ENCODE measurements around the gene SETBP1. TPM values are rescaled to one million over a fixed set of nuclear protein-coding genes. Genes with fewer than 3 reads are reported as not detected.

SETBP1 gene
- polyA plus RNA-seq, 1 experiment: 0.71 TPM

DNA sequence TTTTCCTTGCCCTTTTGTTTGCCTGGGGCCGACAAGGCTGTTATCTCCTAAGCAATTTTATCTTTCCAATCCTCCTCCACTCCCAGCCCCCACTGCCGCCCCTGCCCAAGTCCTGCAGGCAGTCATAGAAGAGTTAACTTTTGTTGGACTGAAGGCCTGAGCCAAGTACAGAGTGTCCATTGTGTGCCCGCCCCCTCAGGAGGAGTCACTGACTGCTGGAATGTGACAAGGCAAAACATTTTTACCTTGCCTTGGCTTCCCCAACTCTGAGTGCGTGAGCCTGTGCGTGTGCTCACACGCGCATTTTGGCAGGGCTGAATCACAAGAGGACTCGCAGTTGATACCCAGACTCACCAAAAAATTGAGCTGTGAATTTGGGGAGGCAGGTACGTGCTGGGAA is 16.2 kb downstream of the SETBP1 start:
- CTCF ChIA-PET: no interaction called here
- no peak for DNase-seq (ENCODE audit: low read depth, low spot score)
- Histone ChIP-seq H3K27me3 (ENCODE audit: control insufficient read depth, insufficient read depth, low read length) (peaks cover 2% of the 10 kb centered on the region), H3K27ac (ENCODE audit: low read depth, low read length) (no peak overlapping the region), H3K4me3 (ENCODE audit: low read depth, low read length) (no peak overlapping the region), H3K9me3 (ENCODE audit: control insufficient read depth, insufficient read depth, low read length) (no peaks in the 10 kb centered on the region)
- TF ChIP-seq, protein P1, sequence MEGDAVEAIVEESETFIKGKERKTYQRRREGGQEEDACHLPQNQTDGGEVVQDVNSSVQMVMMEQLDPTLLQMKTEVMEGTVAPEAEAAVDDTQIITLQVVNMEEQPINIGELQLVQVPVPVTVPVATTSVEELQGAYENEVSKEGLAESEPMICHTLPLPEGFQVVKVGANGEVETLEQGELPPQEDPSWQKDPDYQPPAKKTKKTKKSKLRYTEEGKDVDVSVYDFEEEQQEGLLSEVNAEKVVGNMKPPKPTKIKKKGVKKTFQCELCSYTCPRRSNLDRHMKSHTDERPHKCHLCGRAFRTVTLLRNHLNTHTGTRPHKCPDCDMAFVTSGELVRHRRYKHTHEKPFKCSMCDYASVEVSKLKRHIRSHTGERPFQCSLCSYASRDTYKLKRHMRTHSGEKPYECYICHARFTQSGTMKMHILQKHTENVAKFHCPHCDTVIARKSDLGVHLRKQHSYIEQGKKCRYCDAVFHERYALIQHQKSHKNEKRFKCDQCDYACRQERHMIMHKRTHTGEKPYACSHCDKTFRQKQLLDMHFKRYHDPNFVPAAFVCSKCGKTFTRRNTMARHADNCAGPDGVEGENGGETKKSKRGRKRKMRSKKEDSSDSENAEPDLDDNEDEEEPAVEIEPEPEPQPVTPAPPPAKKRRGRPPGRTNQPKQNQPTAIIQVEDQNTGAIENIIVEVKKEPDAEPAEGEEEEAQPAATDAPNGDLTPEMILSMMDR (IDR thresholded peaks at IDR 0.05; ENCODE audit: low read depth, low read length): no peak
- POLR2A ChIA-PET: no interaction called here

DNA sequence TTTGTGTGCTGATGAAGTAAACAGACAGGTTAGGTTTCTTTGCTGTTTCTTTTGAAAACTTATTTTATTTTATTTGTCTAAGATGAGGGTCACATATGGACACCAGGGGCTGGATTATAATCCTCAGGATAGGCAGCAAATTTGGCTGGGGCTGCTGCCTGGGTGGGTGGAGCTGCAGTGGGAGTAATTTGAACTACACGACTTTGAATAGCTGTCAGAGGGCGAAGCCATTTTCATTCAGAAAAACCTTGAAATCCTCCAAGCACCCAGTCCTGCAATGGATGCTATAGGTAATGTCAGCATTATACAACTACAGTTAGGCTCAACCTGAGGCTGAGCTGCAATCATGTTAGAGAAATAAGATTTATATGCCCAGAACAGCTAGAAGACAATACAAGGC is 16.6 kb downstream of the SETBP1 start:
- no peak overlapping the region for H3K4me3 ChIP-seq (ENCODE audit: low read depth, low read length)
- H3K27ac ChIP-seq (ENCODE audit: low read depth, low read length): no peak overlapping the region
- H3K9me3 ChIP-seq (ENCODE audit: control insufficient read depth, insufficient read depth, low read length): no peaks in the 10 kb centered on the region
- no peak for DNase-seq (ENCODE audit: low read depth, low spot score)
- TF ChIP-seq, protein P1 (IDR thresholded peaks at IDR 0.05; ENCODE audit: low read depth, low read length): no peak
- CTCF ChIA-PET: no interaction called here
- POLR2A ChIA-PET: no interaction called here
- peaks cover 2% of the 10 kb centered on the region for H3K27me3 ChIP-seq (ENCODE audit: control insufficient read depth, insufficient read depth, low read length)

DNA sequence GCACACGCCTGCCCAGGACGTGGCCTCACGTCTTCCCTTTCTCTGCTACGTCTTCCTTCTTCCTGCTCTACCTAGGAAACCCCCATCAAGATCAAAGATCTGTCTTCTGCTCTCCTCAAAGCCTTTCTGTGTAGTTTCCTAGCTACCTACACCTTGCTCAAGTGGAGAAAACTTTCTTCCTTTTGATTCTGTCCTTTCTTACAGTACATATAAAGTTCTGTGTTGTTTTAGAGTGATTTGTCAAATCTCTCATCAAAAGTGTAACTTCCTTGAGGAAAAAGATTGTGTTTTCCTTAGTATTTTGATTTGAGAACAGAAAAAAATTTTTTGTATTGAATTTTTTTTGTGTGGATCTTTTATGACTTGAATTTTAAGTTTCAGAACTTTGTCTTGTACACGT is 17.8 kb downstream of the SETBP1 start:
- Histone ChIP-seq H3K27me3 (ENCODE audit: control insufficient read depth, insufficient read depth, low read length) (peaks cover 2% of the 10 kb centered on the region), H3K27ac (ENCODE audit: low read depth, low read length) (no peak overlapping the region), H3K4me3 (ENCODE audit: low read depth, low read length) (no peak overlapping the region), H3K9me3 (ENCODE audit: control insufficient read depth, insufficient read depth, low read length) (no peaks in the 10 kb centered on the region)
- ChIA-PET POLR2A (no interaction called here), CTCF (no interaction called here)
- DNase-seq (ENCODE audit: low read depth, low spot score): no peak
- TF ChIP-seq, protein P1 (IDR thresholded peaks at IDR 0.05; ENCODE audit: low read depth, low read length): no peak

DNA sequence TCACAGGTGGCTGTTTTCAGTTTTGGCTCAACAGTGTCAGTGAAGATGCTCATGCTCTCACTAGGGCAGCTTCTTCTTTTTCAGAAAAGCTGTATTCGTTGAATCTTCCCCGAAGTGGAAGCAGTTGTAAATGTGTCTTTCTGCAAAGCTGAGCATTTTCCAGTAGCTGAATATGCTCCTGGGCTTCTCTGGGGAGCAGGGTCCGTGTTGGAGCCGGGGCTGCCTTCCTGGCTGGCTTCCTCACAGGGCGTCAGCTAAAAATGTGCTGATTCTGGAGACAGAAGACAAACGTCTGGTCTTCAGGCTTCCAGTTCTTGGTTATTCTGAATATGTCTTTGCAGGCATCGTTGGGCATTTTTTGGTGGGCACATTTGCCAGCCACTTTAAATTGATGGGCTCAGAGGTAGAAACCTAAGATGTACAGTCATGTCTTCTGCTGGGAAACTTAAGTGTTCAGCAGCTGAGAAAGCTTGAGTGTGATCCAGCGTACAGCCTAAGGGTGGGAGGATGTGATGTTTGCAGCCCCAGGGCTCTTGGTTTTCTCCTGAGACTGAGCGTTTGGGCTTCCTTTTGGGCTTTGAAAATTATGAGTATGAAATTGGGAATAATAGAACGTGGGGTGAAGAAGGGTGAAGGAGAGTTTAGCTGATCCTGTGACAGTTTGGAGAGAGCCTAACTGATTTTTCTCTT is 19.0 kb downstream of the SETBP1 start:
- peaks cover 2% of the 10 kb centered on the region for H3K27me3 ChIP-seq (ENCODE audit: control insufficient read depth, insufficient read depth, low read length)
- H3K27ac ChIP-seq (ENCODE audit: low read depth, low read length): no peak overlapping the region
- no peak for DNase-seq (ENCODE audit: low read depth, low spot score)
- POLR2A ChIA-PET: interaction anchor here (0.6 kb wide), 1 partner anchor 18 kb away, joined by 3 read pairs; no protein-coding TSS in a partner anchor
- CTCF ChIA-PET: no interaction called here
- TF ChIP-seq, protein P1 (IDR thresholded peaks at IDR 0.05; ENCODE audit: low read depth, low read length): no peak
- H3K4me3 ChIP-seq (ENCODE audit: low read depth, low read length): no peak overlapping the region
- no peaks in the 10 kb centered on the region for H3K9me3 ChIP-seq (ENCODE audit: control insufficient read depth, insufficient read depth, low read length)

DNA sequence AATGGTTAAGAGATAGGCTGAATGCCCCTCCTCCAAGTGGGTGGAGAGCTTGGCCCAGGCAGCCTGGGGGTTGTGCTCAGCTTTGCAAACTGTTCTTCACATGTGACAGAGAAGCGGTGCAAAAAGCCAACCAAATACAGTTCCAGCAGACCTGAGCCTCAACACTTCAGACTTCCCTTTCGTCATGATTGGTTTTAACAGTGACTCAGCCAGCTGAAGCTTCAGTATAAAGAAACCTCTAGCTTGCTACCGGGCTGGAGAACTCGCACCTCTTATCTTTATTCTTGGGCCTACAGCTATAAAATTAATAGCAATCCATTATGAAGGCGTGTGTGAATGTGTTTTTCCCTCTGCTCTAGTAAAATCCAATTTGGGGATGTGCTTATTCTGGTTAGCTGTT is 20.0 kb downstream of the SETBP1 start:
- H3K27ac ChIP-seq (ENCODE audit: low read depth, low read length): no peak overlapping the region
- H3K27me3 ChIP-seq (ENCODE audit: control insufficient read depth, insufficient read depth, low read length): peaks cover 2% of the 10 kb centered on the region
- CTCF ChIA-PET: no interaction called here
- POLR2A ChIA-PET: interaction anchor here (0.6 kb wide), 1 partner anchor 17 kb away, joined by 3 read pairs; no protein-coding TSS in a partner anchor
- DNase-seq (ENCODE audit: low read depth, low spot score): no peak
- H3K9me3 ChIP-seq (ENCODE audit: control insufficient read depth, insufficient read depth, low read length): no peaks in the 10 kb centered on the region
- TF ChIP-seq, protein P1 (IDR thresholded peaks at IDR 0.05; ENCODE audit: low read depth, low read length): no peak
- H3K4me3 ChIP-seq (ENCODE audit: low read depth, low read length): no peak overlapping the region

All from AG04450 (cell line).